DND-41 (cell line): ENCODE measurements around the gene ITIH1.

Source experiments
- ATAC-seq: fragments of 200-7000 bp; cut with Tn5 transposase; 3 replicates; pipeline ENCODE4 v1.9.1; 2021; ENCODE audit warnings: low read depth; ENCODE audit not compliant: insufficient read depth
- DNase-seq: peaks from one replicate; pipeline ENCODE4 v3.0.0-alpha.2; 2020
- H2AFZ ChIP-seq: 2 replicates; pipeline ENCODE4 v1.6.0; 2012; ENCODE audit warnings: low read depth, low read length
- H3K27ac ChIP-seq: 2 replicates; pipeline ENCODE4 v1.5.1; 2012; ENCODE audit warnings: low read length, inconsistent platforms
- H3K27me3 ChIP-seq: fragments of 200-600 bp; sonication (generic); 2 replicates; pipeline ENCODE4 v1.6.0; 2012; ENCODE audit warnings: low read length, mild to moderate bottlenecking, inconsistent platforms; ENCODE audit not compliant: insufficient read depth, poor library complexity
- H3K36me3 ChIP-seq: 2 replicates; pipeline ENCODE4 v1.5.1; 2012; ENCODE audit warnings: low read length, inconsistent platforms; ENCODE audit not compliant: insufficient read depth
- H3K4me1 ChIP-seq: 2 replicates; pipeline ENCODE4 v1.5.1; 2012; ENCODE audit warnings: mild to moderate bottlenecking, low read length; ENCODE audit not compliant: insufficient read depth
- H3K4me2 ChIP-seq: 2 replicates; pipeline ENCODE4 v1.6.0; 2012; ENCODE audit warnings: mild to moderate bottlenecking, moderate library complexity, low read length, inconsistent platforms; ENCODE audit not compliant: insufficient read depth
- H3K4me3 ChIP-seq, 2 experiments: fragments of 200-600 bp in 1 of 2; shearing (Covaris generic) in 1 of 2; 2 replicates each; pipeline ENCODE4 v1.5.1; 2012 to 2016; ENCODE audit warnings: inconsistent platforms in 2 of 2, low read length in 2 of 2, mild to moderate bottlenecking in 2 of 2, low read depth in 1 of 2, moderate library complexity in 1 of 2
- H3K79me2 ChIP-seq: 2 replicates; pipeline ENCODE4 v1.6.0; 2012; ENCODE audit warnings: low read length, inconsistent platforms; ENCODE audit not compliant: insufficient read depth
- H3K9ac ChIP-seq: 2 replicates; pipeline ENCODE4 v1.6.0; 2012; ENCODE audit warnings: low read depth, mild to moderate bottlenecking, inconsistent platforms, low read length, moderate library complexity
- H3K9me3 ChIP-seq: 2 replicates; pipeline ENCODE4 v1.5.1; 2012; ENCODE audit warnings: low read length, moderate library complexity, mild to moderate bottlenecking, inconsistent platforms; ENCODE audit not compliant: insufficient read depth, severe bottlenecking
- H4K20me1 ChIP-seq: 2 replicates; pipeline ENCODE4 v1.6.0; 2012; ENCODE audit warnings: low read length; ENCODE audit not compliant: insufficient read depth
- CTCF ChIP-seq: IDR thresholded peaks from 2 replicates; pipeline ENCODE4 v1.5.1; 2012; ENCODE audit warnings: borderline replicate concordance, low read length, moderate library complexity, mild to moderate bottlenecking; ENCODE audit not compliant: poor library complexity, severe bottlenecking; ENCODE audit errors: extremely low read depth
- EZH2 ChIP-seq: IDR thresholded peaks from 3 replicates; pipeline ENCODE4 v1.6.1; 2012; ENCODE audit warnings: borderline replicate concordance, low read depth, mild to moderate bottlenecking, moderate library complexity, low read length, inconsistent platforms; ENCODE audit not compliant: severe bottlenecking

The ITIH1 gene

GRCh38 chr3:52813810-52814209 is 36.4 kb downstream of the ITIH1 start:
- no peaks in the 10 kb centered on the region for H3K27me3 ChIP-seq
- no peak for ATAC-seq
- no peaks in the 10 kb centered on the region for H3K79me2 ChIP-seq
- no peak for DNase-seq
- H4K20me1 ChIP-seq, result no peaks in the 10 kb centered on the region
- H3K9me3 ChIP-seq, result no peaks in the 10 kb centered on the region
- TF ChIP-seq CTCF (no peak), EZH2 (no peak)
- no peaks in the 10 kb centered on the region for H3K36me3 ChIP-seq
- no peak overlapping the region for H3K27ac ChIP-seq
- H3K4me2 ChIP-seq, result no peak overlapping the region
- H3K4me1 ChIP-seq, result 0 out of 2 replicates have a peak, but pooled peaks cover 3% of the 10 kb centered on the region
- no peak overlapping the region for H3K4me3 ChIP-seq
- no peak overlapping the region for H2AFZ ChIP-seq
- no peak overlapping the region for H3K9ac ChIP-seq

- Histone ChIP-seq H4K20me1 (no peaks in the 10 kb centered on the region), H3K9me3 (no peaks in the 10 kb centered on the region), H3K79me2 (no peaks in the 10 kb centered on the region), H3K36me3 (no peaks in the 10 kb centered on the region), H2AFZ (no peak overlapping the region), H3K4me2 (no peak overlapping the region), H3K4me1 (no peaks in the 10 kb centered on the region), H3K9ac (no peak overlapping the region), H3K4me3 (no peak overlapping the region), H3K27ac (no peak overlapping the region), H3K27me3 (no peaks in the 10 kb centered on the region)
- no peak for DNase-seq
- no peak for ATAC-seq
- TF ChIP-seq EZH2 (no peak), CTCF (no peak)
Observed at GRCh38 chr3:52816199-52816598, 38.8 kb downstream of the ITIH1 start.

GRCh38 chr3:52816654-52817053 is 39.3 kb downstream of the ITIH1 start:
- no peak for ATAC-seq
- Histone ChIP-seq H4K20me1 (no peaks in the 10 kb centered on the region), H3K27me3 (no peaks in the 10 kb centered on the region), H3K79me2 (no peaks in the 10 kb centered on the region), H3K4me1 (no peaks in the 10 kb centered on the region), H3K4me3 (no peak overlapping the region), H2AFZ (no peak overlapping the region), H3K4me2 (no peak overlapping the region), H3K27ac (no peak overlapping the region), H3K36me3 (no peaks in the 10 kb centered on the region), H3K9me3 (no peaks in the 10 kb centered on the region), H3K9ac (no peak overlapping the region)
- no peak for TF ChIP-seq CTCF
- TF ChIP-seq EZH2, result no peak
- no peak for DNase-seq

GRCh38 chr3:52817221-52817620 is 39.8 kb downstream of the ITIH1 start:
- ATAC-seq, result no peak
- Histone ChIP-seq H2AFZ (no peak overlapping the region), H3K4me1 (no peaks in the 10 kb centered on the region), H3K4me3 (no peak overlapping the region), H3K27ac (no peak overlapping the region), H3K4me2 (no peak overlapping the region), H3K9me3 (no peaks in the 10 kb centered on the region), H3K9ac (no peak overlapping the region), H3K27me3 (no peaks in the 10 kb centered on the region), H3K36me3 (no peaks in the 10 kb centered on the region), H3K79me2 (no peaks in the 10 kb centered on the region), H4K20me1 (no peaks in the 10 kb centered on the region)
- DNase-seq, result no peak
- TF ChIP-seq CTCF (no peak), EZH2 (no peak)
